Measurements from ENCODE around the gene CACNA1G.

The CACNA1G gene

DNA sequence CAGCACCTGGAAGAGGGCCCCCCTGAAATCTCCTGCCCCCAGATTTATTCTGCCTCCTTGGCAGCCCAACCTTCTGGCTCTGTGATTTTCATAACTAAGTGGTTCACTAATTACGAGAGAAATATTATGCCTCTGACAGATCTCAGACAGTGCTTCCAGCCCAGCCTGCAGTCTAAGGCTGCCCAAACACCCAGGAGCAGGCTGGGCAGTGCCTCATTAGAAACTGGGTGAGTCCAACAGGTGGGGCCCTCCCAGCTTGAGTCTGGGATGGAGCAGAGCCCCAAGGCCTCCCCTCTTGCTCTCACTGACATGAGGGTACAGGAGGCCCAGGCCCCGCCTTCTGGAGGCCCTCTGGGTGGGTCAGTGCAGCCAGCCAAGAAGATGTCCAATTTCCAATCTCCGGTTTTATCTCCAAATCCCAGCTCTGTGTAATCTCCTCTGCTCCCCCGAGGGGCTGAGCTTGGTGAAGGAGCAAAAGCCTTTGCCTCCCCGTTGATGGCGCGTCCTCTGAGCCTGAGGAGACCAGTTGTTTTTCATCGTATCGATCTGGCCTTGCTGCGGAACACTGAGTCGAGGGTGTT lies 54.0 kb downstream of the CACNA1G start:
- H3K27me3 Mint-ChIP-seq (ENCODE audit: low read depth), result peaks cover 7% of the 10 kb centered on the region
- H3K9me3 Mint-ChIP-seq, result no peaks in the 10 kb centered on the region
- TF ChIP-seq CTCF (IDR thresholded peaks at IDR 0.05; ENCODE audit: unreplicated experiment in 3 of 3), result no peak
- H3K27ac Mint-ChIP-seq, result peak overlapping the region in 2 of 3 experiments; percentile 65 to 94
- H3K36me3 Mint-ChIP-seq (ENCODE audit: low read depth), result peaks cover 22% of the 10 kb centered on the region
- peaks cover 41% of the 10 kb centered on the region for H3K4me1 Mint-ChIP-seq
- peak overlapping the region in 1 of 3 experiments; percentile 38 for H3K4me3 Mint-ChIP-seq

GRCh38 chr17:50615828-50616227 lies 55.3 kb downstream of the CACNA1G start:
- peak overlapping the region in 1 of 3 experiments; percentile 19 for H3K4me3 Mint-ChIP-seq
- peak overlapping the region in 2 of 3 experiments; percentile 17 to 33 for H3K27ac Mint-ChIP-seq
- peaks cover 43% of the 10 kb centered on the region for H3K4me1 Mint-ChIP-seq
- no peak for TF ChIP-seq CTCF (IDR thresholded peaks at IDR 0.05; ENCODE audit: unreplicated experiment in 3 of 3)
- H3K36me3 Mint-ChIP-seq (ENCODE audit: low read depth), result peaks cover 22% of the 10 kb centered on the region
- no peaks in the 10 kb centered on the region for H3K9me3 Mint-ChIP-seq
- peaks cover 4% of the 10 kb centered on the region for H3K27me3 Mint-ChIP-seq (ENCODE audit: low read depth)

GRCh38 chr17:50618300-50618699 lies 57.8 kb downstream of the CACNA1G start:
- peaks cover 9% of the 10 kb centered on the region for H3K27me3 Mint-ChIP-seq (ENCODE audit: low read depth)
- no peak overlapping the region for H3K27ac Mint-ChIP-seq
- H3K4me3 Mint-ChIP-seq, result no peak overlapping the region
- peaks cover 50% of the 10 kb centered on the region for H3K4me1 Mint-ChIP-seq
- no peaks in the 10 kb centered on the region for H3K9me3 Mint-ChIP-seq
- no peak for TF ChIP-seq CTCF (IDR thresholded peaks at IDR 0.05; ENCODE audit: unreplicated experiment in 3 of 3)
- peaks cover 22% of the 10 kb centered on the region for H3K36me3 Mint-ChIP-seq (ENCODE audit: low read depth)

- Mint-ChIP-seq H3K4me1 (peaks cover 45% of the 10 kb centered on the region), H3K4me3 (no peak overlapping the region), H3K27me3 (ENCODE audit: low read depth) (peaks cover 9% of the 10 kb centered on the region)
Observed at GRCh38 chr17:50618941-50619340, 58.4 kb downstream of the CACNA1G start.

DNA sequence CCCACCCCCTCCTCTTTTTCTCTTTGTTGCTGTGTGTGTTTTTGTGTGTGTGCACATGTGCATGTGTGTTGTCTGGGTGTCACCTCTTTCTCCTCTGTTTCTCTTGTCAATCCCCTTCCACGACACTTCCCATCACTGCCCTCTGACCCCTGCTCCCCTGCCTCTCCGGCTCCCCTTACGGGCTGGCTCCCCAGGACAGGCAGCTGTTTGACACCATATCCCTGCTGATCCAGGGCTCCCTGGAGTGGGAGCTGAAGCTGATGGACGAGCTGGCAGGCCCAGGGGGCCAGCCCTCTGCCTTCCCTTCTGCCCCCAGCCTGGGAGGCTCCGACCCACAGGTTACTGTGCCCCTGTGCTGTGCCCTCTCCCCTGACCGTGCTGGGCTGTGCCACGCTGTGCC lies 59.0 kb downstream of the CACNA1G start:
- no peak for TF ChIP-seq CTCF (IDR thresholded peaks at IDR 0.05; ENCODE audit: unreplicated experiment in 3 of 3)
- H3K9me3 Mint-ChIP-seq, result no peaks in the 10 kb centered on the region
- H3K4me3 Mint-ChIP-seq, result peak overlapping the region in 1 of 3 experiments; percentile 31
- H3K36me3 Mint-ChIP-seq (ENCODE audit: low read depth), result peaks cover 19% of the 10 kb centered on the region
- H3K27me3 Mint-ChIP-seq (ENCODE audit: low read depth), result peaks cover 9% of the 10 kb centered on the region
- H3K4me1 Mint-ChIP-seq, result peaks cover 40% of the 10 kb centered on the region
- H3K27ac Mint-ChIP-seq, result peak overlapping the region; percentile 69 to 80 (median 76)

More at GRCh38 chr17:50618941-50619340, 58.4 kb downstream of the CACNA1G start:
- no peaks in the 10 kb centered on the region for H3K9me3 Mint-ChIP-seq
- no peak for TF ChIP-seq CTCF (IDR thresholded peaks at IDR 0.05; ENCODE audit: unreplicated experiment in 3 of 3)
- H3K36me3 Mint-ChIP-seq (ENCODE audit: low read depth), result peaks cover 22% of the 10 kb centered on the region
- H3K27ac Mint-ChIP-seq, result peak overlapping the region; percentile 69 to 80 (median 76)

GRCh38 chr17:50620237-50620636 lies 59.7 kb downstream of the CACNA1G start:
- Mint-ChIP-seq H3K36me3 (ENCODE audit: low read depth) (peaks cover 19% of the 10 kb centered on the region), H3K27me3 (ENCODE audit: low read depth) (peaks cover 9% of the 10 kb centered on the region), H3K4me1 (peaks cover 36% of the 10 kb centered on the region), H3K9me3 (no peaks in the 10 kb centered on the region), H3K27ac (peak overlapping the region; percentile 69 to 78 (median 76)), H3K4me3 (peak overlapping the region in 2 of 3 experiments; percentile 31 to 51)
- no peak for TF ChIP-seq CTCF (IDR thresholded peaks at IDR 0.05; ENCODE audit: unreplicated experiment in 3 of 3)

Data from nephron (organoid).